B cell (primary cell): ENCODE measurements around the gene EYA4. TPM values are rescaled to one million over a fixed set of nuclear protein-coding genes. Genes with fewer than 3 reads are reported as not detected.

Source experiments
- ATAC-seq: fragments of 200-7000 bp; cut with Tn5 transposase; one replicate; pipeline ENCODE4 v1.10.0; 2021; ENCODE audit warnings: low read depth, mild to moderate bottlenecking, moderate number of reproducible peaks, moderate library complexity
- CTCF ChIA-PET: fragments of 350-600 bp; sonication (Branson Sonifier 250); formaldehyde crosslinking; loops from one replicate; lab custom pipeline; 2021; ENCODE audit warnings: antibody characterized with exemption, inconsistent platforms; lab: Charles Lee
- POLR2A ChIA-PET: fragments of 350-600 bp; sonication (Branson Sonifier 250); formaldehyde crosslinking; loops from one replicate; lab custom pipeline; 2021; ENCODE audit warnings: antibody characterized with exemption; lab: Charles Lee
- DNase-seq: peaks from one replicate; pipeline ENCODE4 v3.0.0; 2013
- H2AFZ ChIP-seq: 2 replicates; pipeline ENCODE4 v1.6.1; 2012; ENCODE audit warnings: mild to moderate bottlenecking, low read depth, low read length; ENCODE audit not compliant: insufficient read depth, poor library complexity, severe bottlenecking
- H3K27ac ChIP-seq, 2 donors: 1 replicate in 1 of 2; 2 replicates in 1 of 2; pipeline ENCODE4 v1.5.1; 2012 to 2013; ENCODE audit warnings: low read length in 2 of 2, mild to moderate bottlenecking in 2 of 2, moderate library complexity in 1 of 2
- H3K27me3 ChIP-seq, 4 experiments: fragments of 200-600 bp in 1 of 4; sonication (generic) in 1 of 4; replicated peaks in 1 of 4; 1 replicate in 2 of 4; 2 replicates in 2 of 4; pipeline versions ENCODE4 v1.6.1 to v1.7.0; 2013 to 2016; ENCODE audit warnings: low read length in 3 of 4, mild to moderate bottlenecking in 2 of 4, mixed read lengths in 1 of 4, moderate library complexity in 1 of 4; ENCODE audit not compliant: insufficient read depth in 4 of 4, control insufficient read depth in 3 of 4; ENCODE audit errors: control extremely low read depth in 1 of 4
- H3K36me3 ChIP-seq, 2 experiments: replicated peaks in 1 of 2; 1 replicate in 1 of 2; 2 replicates in 1 of 2; pipeline versions ENCODE4 v1.6.1 to v1.7.1; 2013; ENCODE audit warnings: low read length in 1 of 2; ENCODE audit not compliant: insufficient read depth in 2 of 2, control insufficient read depth in 1 of 2; ENCODE audit errors: control extremely low read depth in 1 of 2, extremely low read depth in 1 of 2
- H3K4me1 ChIP-seq, 2 donors: fragments of 200-600 bp in 1 of 2; sonication (generic) in 1 of 2; 1 replicate in 1 of 2; 2 replicates in 1 of 2; pipeline versions ENCODE4 v1.5.1 to v1.6.1; 2013 to 2017; ENCODE audit warnings: low read length in 2 of 2; ENCODE audit not compliant: control insufficient read depth in 2 of 2, insufficient read depth in 2 of 2
- H3K4me2 ChIP-seq: replicated peaks from 2 replicates; pipeline ENCODE3; 2012; ENCODE audit warnings: mild to moderate bottlenecking, low read depth, low read length; ENCODE audit not compliant: poor library complexity, severe bottlenecking
- H3K4me3 ChIP-seq, 5 experiments: fragments of 200-600 bp in 1 of 5; sonication (generic) in 1 of 5; 1 replicate in 3 of 5; 2 replicates in 2 of 5; pipeline versions ENCODE4 v1.5.1 to v1.7.0; 2011 to 2016; ENCODE audit warnings: low read length in 4 of 5, mild to moderate bottlenecking in 4 of 5, low read depth in 2 of 5, control low read depth in 1 of 5, moderate library complexity in 1 of 5; ENCODE audit not compliant: insufficient read depth in 1 of 5; ENCODE audit errors: control extremely low read depth in 1 of 5, extremely low read depth in 1 of 5
- H3K79me2 ChIP-seq: fragments of 200-600 bp; sonication (generic); one replicate; pipeline ENCODE4 v1.6.0; 2016; ENCODE audit warnings: low read length; ENCODE audit not compliant: control insufficient read depth, insufficient read depth
- H3K9ac ChIP-seq: fragments of 200-600 bp; sonication (generic); 2 replicates; pipeline ENCODE4 v1.6.1; 2017; ENCODE audit warnings: mild to moderate bottlenecking, low read length, moderate library complexity
- H3K9me3 ChIP-seq, 3 donors: one replicate each; pipeline versions ENCODE4 v1.6.1 to v1.7.1; 2013; ENCODE audit warnings: low read length in 2 of 3; ENCODE audit not compliant: control insufficient read depth in 2 of 3, insufficient read depth in 1 of 3; ENCODE audit errors: control extremely low read depth in 1 of 3
- H4K20me1 ChIP-seq: 2 replicates; pipeline ENCODE4 v1.6.0; 2012; ENCODE audit warnings: mild to moderate bottlenecking, low read length; ENCODE audit not compliant: insufficient read depth, control insufficient read depth, poor library complexity, severe bottlenecking
- H3K27ac Mint-ChIP-seq: one replicate; pipeline ENCODE4 v1.8.0; 2021; ENCODE audit warnings: mixed read lengths
- H3K27me3 Mint-ChIP-seq: one replicate; pipeline ENCODE4 v1.8.0; 2021; ENCODE audit warnings: mixed read lengths
- H3K4me1 Mint-ChIP-seq: one replicate; pipeline ENCODE4 v1.8.0; 2021; ENCODE audit warnings: mixed read lengths
- H3K4me3 Mint-ChIP-seq: one replicate; pipeline ENCODE4 v1.8.0; 2021; ENCODE audit warnings: mixed read lengths
- H3K9me3 Mint-ChIP-seq: one replicate; pipeline ENCODE4 v1.8.0; 2022; ENCODE audit warnings: mixed read lengths; ENCODE audit not compliant: insufficient read depth
- EZH2 ChIP-seq: IDR thresholded peaks from 2 replicates; pipeline ENCODE4 v1.6.1; 2012; ENCODE audit warnings: borderline replicate concordance, low read depth, mild to moderate bottlenecking, moderate library complexity, low read length; ENCODE audit not compliant: insufficient read depth, poor library complexity, severe bottlenecking
- WGBS: methylation state at CpG from one replicate; pipeline ENCODE4 v1.1.5; 2013; ENCODE audit warnings: missing lambda C conversion rate; ENCODE audit not compliant: insufficient coverage; 5-methylcytosine and 5-hydroxymethylcytosine counted together
- intact Hi-C: fragments of 100-400 bp; cut with micrococcal nuclease; formaldehyde crosslinking; loops from one replicate; pipeline ENCODE4 v1.10.0; 2022
- polyA plus RNA-seq: library from polyadenylated mRNA; depleted of rRNA; stranded (reverse); fragments of >200 nt; gene quantifications from 2 replicates; pipeline ENCODE4 v1.2.3, GENCODE V29; 2012
- total RNA-seq, 2 donors: library from RNA; stranded (reverse); fragments of 120-200 nt in 1 of 2; gene quantifications; 1 replicate in 1 of 2; 2 replicates in 1 of 2; pipeline versions ENCODE4 v1.2.3 to v1.2.4, GENCODE V29; 2013 to 2022
- TF ChIP-seq, protein P1 (sequence below): fragments of 200-600 bp; IDR thresholded peaks from one replicate; pipeline ENCODE4 v1.8.0; 2022; ENCODE audit warnings: antibody characterized with exemption, mild to moderate bottlenecking

Gene EYA4
- total and polyA plus RNA-seq, 2 donors (not counting 1 experiment from before 2014, with no cell fraction given) = 0.49 TPM; not detected in 1

DNA sequence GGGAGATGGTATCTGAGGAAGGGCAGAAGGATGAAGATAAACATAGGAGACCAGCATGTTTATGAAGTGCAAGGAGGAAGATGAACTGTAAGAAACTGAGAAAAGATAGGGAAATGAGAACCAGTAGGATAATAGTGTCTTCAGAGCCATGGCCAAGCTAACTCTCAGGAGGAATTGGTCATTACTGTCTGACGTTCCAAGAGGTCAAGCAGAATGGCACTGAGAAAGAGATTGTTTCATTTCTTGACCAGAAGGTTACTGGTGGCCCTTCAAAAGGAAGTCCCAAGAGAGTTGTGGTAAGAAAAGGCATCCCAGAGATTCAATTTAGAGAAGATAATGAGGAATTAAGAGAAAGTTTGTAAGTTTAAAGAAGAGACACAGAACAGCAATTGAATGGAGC is 47.5 kb downstream of the EYA4 start:
- CTCF ChIA-PET = no interaction called here
- intact Hi-C loops = no loop called here
- TF ChIP-seq, protein P1, sequence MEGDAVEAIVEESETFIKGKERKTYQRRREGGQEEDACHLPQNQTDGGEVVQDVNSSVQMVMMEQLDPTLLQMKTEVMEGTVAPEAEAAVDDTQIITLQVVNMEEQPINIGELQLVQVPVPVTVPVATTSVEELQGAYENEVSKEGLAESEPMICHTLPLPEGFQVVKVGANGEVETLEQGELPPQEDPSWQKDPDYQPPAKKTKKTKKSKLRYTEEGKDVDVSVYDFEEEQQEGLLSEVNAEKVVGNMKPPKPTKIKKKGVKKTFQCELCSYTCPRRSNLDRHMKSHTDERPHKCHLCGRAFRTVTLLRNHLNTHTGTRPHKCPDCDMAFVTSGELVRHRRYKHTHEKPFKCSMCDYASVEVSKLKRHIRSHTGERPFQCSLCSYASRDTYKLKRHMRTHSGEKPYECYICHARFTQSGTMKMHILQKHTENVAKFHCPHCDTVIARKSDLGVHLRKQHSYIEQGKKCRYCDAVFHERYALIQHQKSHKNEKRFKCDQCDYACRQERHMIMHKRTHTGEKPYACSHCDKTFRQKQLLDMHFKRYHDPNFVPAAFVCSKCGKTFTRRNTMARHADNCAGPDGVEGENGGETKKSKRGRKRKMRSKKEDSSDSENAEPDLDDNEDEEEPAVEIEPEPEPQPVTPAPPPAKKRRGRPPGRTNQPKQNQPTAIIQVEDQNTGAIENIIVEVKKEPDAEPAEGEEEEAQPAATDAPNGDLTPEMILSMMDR = no peak
- TF ChIP-seq EZH2 = no peak

DNA sequence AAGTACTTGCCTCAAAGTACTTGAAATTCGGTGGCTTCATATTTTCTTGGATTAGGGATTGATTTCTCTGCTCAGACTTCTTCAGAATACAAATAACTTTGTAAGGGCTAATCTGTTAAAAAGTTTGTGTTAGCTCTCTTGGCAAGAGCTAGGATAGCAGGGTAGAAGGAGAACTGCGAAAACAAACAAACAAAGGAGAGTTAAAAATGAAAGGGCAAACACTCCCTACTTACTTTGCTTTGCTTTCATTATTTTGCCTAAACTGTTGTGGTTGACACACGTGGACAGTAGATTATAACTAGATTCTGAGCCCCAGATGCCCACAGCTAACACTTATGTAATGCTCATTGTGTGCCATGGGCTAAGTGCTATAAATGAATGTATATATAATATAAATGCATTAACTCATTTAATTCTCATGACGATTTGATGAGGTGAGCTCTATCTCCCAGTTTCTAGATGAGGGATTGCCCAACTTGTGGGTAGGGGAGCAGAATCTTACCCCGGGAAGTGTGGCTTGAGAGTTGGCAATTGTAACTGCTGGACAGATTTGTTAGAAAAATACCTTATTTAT is 48.7 kb downstream of the EYA4 start:
- no CpG with 5 or more reads among the region's 5 CpGs for WGBS
- Histone ChIP-seq H3K9me3 (no peaks in the 10 kb centered on the region), H3K79me2 (no peaks in the 10 kb centered on the region), H3K27me3 (no peaks in the 10 kb centered on the region), H4K20me1 (no peaks in the 10 kb centered on the region), H3K9ac (no peak overlapping the region), H3K4me2 (no peak overlapping the region), H3K27ac (no peak overlapping the region), H2AFZ (no peak overlapping the region), H3K36me3 (no peaks in the 10 kb centered on the region), H3K4me1 (no peaks in the 10 kb centered on the region), H3K4me3 (no peak overlapping the region)
- ChIA-PET CTCF (no interaction called here), POLR2A (no interaction called here)
- no peak overlapping the region for H3K4me3 Mint-ChIP-seq
- intact Hi-C loops = no loop called here
- TF ChIP-seq, protein P1 = no peak
- no peak for TF ChIP-seq EZH2
- H3K9me3 Mint-ChIP-seq = no peaks in the 10 kb centered on the region
- no peak for ATAC-seq
- no peaks in the 10 kb centered on the region for H3K4me1 Mint-ChIP-seq
- no peak for DNase-seq
- H3K27me3 Mint-ChIP-seq = peaks cover 3% of the 10 kb centered on the region
- no peak overlapping the region for H3K27ac Mint-ChIP-seq

More for the DNA sequence above, 47.5 kb downstream of the EYA4 start:
- Histone ChIP-seq H3K9ac (no peak overlapping the region), H4K20me1 (no peaks in the 10 kb centered on the region), H3K9me3 (no peaks in the 10 kb centered on the region), H3K4me2 (no peak overlapping the region), H3K4me1 (no peaks in the 10 kb centered on the region), H3K4me3 (no peak overlapping the region), H3K36me3 (no peaks in the 10 kb centered on the region), H3K27ac (no peak overlapping the region), H3K27me3 (no peaks in the 10 kb centered on the region), H2AFZ (no peak overlapping the region), H3K79me2 (no peaks in the 10 kb centered on the region)
- DNase-seq (no peak), ATAC-seq (no peak)
- H3K4me3 Mint-ChIP-seq = no peak overlapping the region
- no peak overlapping the region for H3K27ac Mint-ChIP-seq
- WGBS = 33% methylated on average over 1 of the region's 1 CpG
- POLR2A ChIA-PET = no interaction called here
- no peaks in the 10 kb centered on the region for H3K4me1 Mint-ChIP-seq
- no peaks in the 10 kb centered on the region for H3K9me3 Mint-ChIP-seq
- peaks cover 7% of the 10 kb centered on the region for H3K27me3 Mint-ChIP-seq
